Trophoblast cell (in vitro differentiated cells and primary cell): ENCODE results near the gene ERI3.

Source experiments
- DNase-seq, 2 donors: peaks; one replicate each; pipeline ENCODE4 v3.0.0-alpha.2; 2016
- H2AFZ ChIP-seq: 2 replicates; pipeline ENCODE4 v1.6.1; 2013; ENCODE audit warnings: low read length, moderate library complexity, mild to moderate bottlenecking; ENCODE audit not compliant: insufficient read depth, poor library complexity
- H2AK5ac ChIP-seq: 2 replicates; pipeline ENCODE4 v1.6.1; 2013; ENCODE audit warnings: mild to moderate bottlenecking, low read length
- H2BK120ac ChIP-seq: 2 replicates; pipeline ENCODE4 v1.6.1; 2013; ENCODE audit warnings: low read length, mild to moderate bottlenecking, moderate library complexity; ENCODE audit not compliant: insufficient read depth, poor library complexity
- H2BK12ac ChIP-seq: 2 replicates; pipeline ENCODE4 v1.6.1; 2013; ENCODE audit warnings: mild to moderate bottlenecking, low read length, moderate library complexity
- H2BK5ac ChIP-seq: 2 replicates; pipeline ENCODE4 v1.6.1; 2013; ENCODE audit warnings: low read length, low read depth, moderate library complexity, mild to moderate bottlenecking; ENCODE audit not compliant: poor library complexity
- H3K14ac ChIP-seq: 2 replicates; pipeline ENCODE4 v1.6.1; 2013; ENCODE audit warnings: mild to moderate bottlenecking, low read length
- H3K18ac ChIP-seq: 2 replicates; pipeline ENCODE4 v1.6.1; 2013; ENCODE audit warnings: mild to moderate bottlenecking, low read length
- H3K23ac ChIP-seq: 2 replicates; pipeline ENCODE4 v1.6.1; 2013; ENCODE audit warnings: low read length
- H3K27ac ChIP-seq: 2 replicates; pipeline ENCODE4 v1.5.1; 2013; ENCODE audit warnings: low read depth, mild to moderate bottlenecking, inconsistent platforms, low read length, moderate library complexity
- H3K27me3 ChIP-seq: 2 replicates; pipeline ENCODE4 v1.6.1; 2013; ENCODE audit warnings: inconsistent platforms, mild to moderate bottlenecking, low read length, moderate library complexity; ENCODE audit not compliant: insufficient read depth
- H3K36me3 ChIP-seq, 2 experiments: 1 replicate in 1 of 2; 2 replicates in 1 of 2; pipeline ENCODE4 v1.6.1; 2013; ENCODE audit warnings: low read length in 2 of 2, mild to moderate bottlenecking in 2 of 2, moderate library complexity in 1 of 2; ENCODE audit not compliant: insufficient read depth in 2 of 2, control insufficient read depth in 1 of 2
- H3K4ac ChIP-seq: 2 replicates; pipeline ENCODE4 v1.6.1; 2013; ENCODE audit warnings: low read depth, mild to moderate bottlenecking, low read length, moderate library complexity
- H3K4me1 ChIP-seq, 2 experiments: 1 replicate in 1 of 2; 2 replicates in 1 of 2; pipeline ENCODE4 v1.6.1; 2013; ENCODE audit warnings: low read length in 2 of 2, mild to moderate bottlenecking in 2 of 2, moderate library complexity in 1 of 2; ENCODE audit not compliant: insufficient read depth in 2 of 2, control insufficient read depth in 1 of 2
- H3K4me2 ChIP-seq: 2 replicates; pipeline ENCODE4 v1.6.1; 2013; ENCODE audit warnings: inconsistent platforms, mild to moderate bottlenecking, low read length, moderate library complexity
- H3K4me3 ChIP-seq: 2 replicates; pipeline ENCODE4 v1.5.1; 2013; ENCODE audit warnings: mild to moderate bottlenecking, low read depth, low read length, inconsistent platforms
- H3K79me1 ChIP-seq: one replicate; pipeline ENCODE4 v1.6.1; 2013; ENCODE audit warnings: low read length
- H3K79me2 ChIP-seq: 2 replicates; pipeline ENCODE4 v1.6.1; 2013; ENCODE audit warnings: low read length, mild to moderate bottlenecking; ENCODE audit not compliant: control insufficient read depth, insufficient read depth, poor library complexity
- H3K9ac ChIP-seq: 2 replicates; pipeline ENCODE4 v1.6.1; 2013; ENCODE audit warnings: mild to moderate bottlenecking, low read length
- H3K9me3 ChIP-seq: 2 replicates; pipeline ENCODE4 v1.6.1; 2013; ENCODE audit warnings: low read depth, mild to moderate bottlenecking, control low read depth, inconsistent platforms, low read length; ENCODE audit not compliant: insufficient read depth
- H4K12ac ChIP-seq: 2 replicates; pipeline ENCODE4 v1.6.1; 2013; ENCODE audit warnings: low read depth, mild to moderate bottlenecking, low read length, moderate library complexity
- H4K8ac ChIP-seq: 2 replicates; pipeline ENCODE4 v1.6.1; 2013; ENCODE audit warnings: low read depth, mild to moderate bottlenecking, low read length, moderate library complexity
- H4K91ac ChIP-seq: one replicate; pipeline ENCODE4 v1.6.1; 2013; ENCODE audit warnings: low read depth, mild to moderate bottlenecking, low read length, moderate library complexity
- WGBS: extraction: QIAGEN DNeasy Blood & Tissue Kit; methylation state at CpG from one replicate; pipeline ENCODE4 v1.1.7; 2013; ENCODE audit warnings: missing lambda C conversion rate; ENCODE audit not compliant: insufficient read length, insufficient coverage; ENCODE audit errors: extremely low coverage; 5-methylcytosine and 5-hydroxymethylcytosine counted together

The ERI3 gene

DNA sequence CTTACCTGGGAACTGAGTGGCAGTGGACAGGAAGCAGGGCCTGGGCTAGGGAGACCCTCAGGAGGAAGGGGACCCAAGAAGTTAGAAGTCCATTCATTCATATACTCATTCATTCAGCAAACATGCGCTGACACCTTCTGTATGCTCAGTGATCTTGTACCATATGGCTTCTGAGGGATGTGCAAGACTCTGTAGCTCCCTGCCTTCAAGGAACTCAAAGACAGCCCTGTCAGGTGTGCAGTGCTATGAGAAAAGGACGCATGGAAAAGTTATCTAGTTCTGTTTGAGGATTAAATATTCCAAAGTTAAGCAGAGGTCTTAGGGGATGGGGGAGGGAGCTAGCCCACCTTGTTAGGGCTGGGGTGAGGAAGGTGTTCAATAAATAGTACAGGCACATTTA lies 129.3 kb downstream of the ERI3 start:
- Histone ChIP-seq H3K4ac (no peak overlapping the region), H3K4me1 (no peaks in the 10 kb centered on the region), H3K4me2 (no peak overlapping the region), H3K79me2 (no peaks in the 10 kb centered on the region), H4K12ac (no peak overlapping the region), H2BK12ac (no peak overlapping the region), H3K36me3 (peaks cover 14 to 20% of the 10 kb centered on the region in 2 experiments), H3K79me1 (no peaks in the 10 kb centered on the region), H3K14ac (no peak overlapping the region), H2BK5ac (no peak overlapping the region), H3K9me3 (peaks cover 6% of the 10 kb centered on the region), H3K9ac (no peak overlapping the region), H4K91ac (no peak overlapping the region), H4K8ac (no peak overlapping the region), H2BK120ac (no peak overlapping the region), H2AFZ (no peak overlapping the region), H3K4me3 (no peak overlapping the region), H2AK5ac (no peak overlapping the region), H3K18ac (no peak overlapping the region), H3K23ac (no peak overlapping the region), H3K27ac (no peak overlapping the region), H3K27me3 (no peaks in the 10 kb centered on the region)
- WGBS: no CpG with 5 or more reads among the region's 2 CpGs
- DNase-seq: no peak

- Histone ChIP-seq H3K18ac (no peak overlapping the region), H3K79me2 (no peaks in the 10 kb centered on the region), H2AFZ (no peak overlapping the region), H3K4me3 (no peak overlapping the region), H3K14ac (no peak overlapping the region), H2BK5ac (no peak overlapping the region), H3K79me1 (no peaks in the 10 kb centered on the region), H4K12ac (no peak overlapping the region), H3K4me2 (no peak overlapping the region), H3K23ac (no peak overlapping the region), H3K27me3 (no peaks in the 10 kb centered on the region), H2AK5ac (no peak overlapping the region), H2BK120ac (no peak overlapping the region), H2BK12ac (no peak overlapping the region), H4K8ac (no peak overlapping the region), H3K9ac (no peak overlapping the region), H3K9me3 (peaks cover 4% of the 10 kb centered on the region), H3K4ac (no peak overlapping the region), H3K4me1 (no peaks in the 10 kb centered on the region), H4K91ac (no peak overlapping the region), H3K27ac (no peak overlapping the region), H3K36me3 (peaks cover 40 to 41% of the 10 kb centered on the region in 2 experiments)
- WGBS: no CpG with 5 or more reads among the region's 11 CpGs
- DNase-seq: no peak
Observed at GRCh38 chr1:44223187-44223610, 131.9 kb downstream of the ERI3 start.

DNA sequence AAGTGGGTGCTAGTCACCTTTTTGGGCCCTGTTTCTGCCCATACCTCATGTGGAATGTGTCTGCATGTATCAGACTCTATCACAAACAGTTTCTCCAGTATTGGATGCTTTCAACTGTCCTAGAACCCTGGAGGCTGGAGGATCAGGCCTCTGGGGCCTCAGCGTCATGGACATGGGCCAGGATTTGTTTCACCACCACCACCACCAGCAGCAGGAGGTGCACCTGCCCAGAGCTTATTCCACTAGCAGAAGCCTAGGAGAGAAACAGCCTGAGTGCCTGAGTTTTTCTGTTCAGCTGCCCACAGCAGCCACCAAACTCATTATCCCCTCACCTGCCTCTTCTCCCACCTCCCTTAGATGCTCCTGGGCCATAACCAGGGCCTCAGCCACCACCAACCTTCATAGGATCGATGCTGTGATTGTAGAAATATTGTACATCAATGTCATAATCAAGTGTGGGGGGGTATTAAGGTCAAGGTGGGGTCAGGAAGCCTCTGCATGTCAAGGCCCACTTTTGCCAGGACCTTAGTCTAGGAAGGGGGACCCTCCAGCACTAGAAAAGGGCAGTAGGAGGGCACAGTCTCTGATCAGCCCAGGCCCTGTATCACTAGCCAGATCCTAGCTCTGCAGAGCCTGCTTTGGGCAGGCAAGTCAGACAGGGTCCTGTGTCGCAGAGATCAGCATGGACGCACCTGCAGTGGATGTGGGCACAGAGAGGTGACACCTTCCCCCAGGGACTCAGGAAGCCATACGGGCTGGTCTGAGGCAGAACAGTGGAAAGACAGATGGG lies 132.5 kb downstream of the ERI3 start:
- no peak overlapping the region for H3K27ac ChIP-seq
- no peaks in the 10 kb centered on the region for H3K79me2 ChIP-seq
- no peak overlapping the region for H3K9ac ChIP-seq
- no peak for DNase-seq
- peaks cover 43 to 45% of the 10 kb centered on the region in 2 experiments for H3K36me3 ChIP-seq
- no peaks in the 10 kb centered on the region for H3K79me1 ChIP-seq
- no CpG with 5 or more reads among the region's 5 CpGs for WGBS
- H3K27me3 ChIP-seq: no peaks in the 10 kb centered on the region
- no peak overlapping the region for H2AFZ ChIP-seq
- H4K12ac ChIP-seq: no peak overlapping the region
- H2BK5ac ChIP-seq: no peak overlapping the region
- H3K4me2 ChIP-seq: no peak overlapping the region
- no peak overlapping the region for H4K8ac ChIP-seq
- no peak overlapping the region for H2BK120ac ChIP-seq
- H3K18ac ChIP-seq: no peak overlapping the region
- no peak overlapping the region for H3K4me3 ChIP-seq
- no peaks in the 10 kb centered on the region for H3K4me1 ChIP-seq
- H4K91ac ChIP-seq: no peak overlapping the region
- peaks cover 2% of the 10 kb centered on the region for H3K9me3 ChIP-seq
- no peak overlapping the region for H3K23ac ChIP-seq
- no peak overlapping the region for H3K4ac ChIP-seq
- no peak overlapping the region for H3K14ac ChIP-seq
- H2BK12ac ChIP-seq: no peak overlapping the region
- H2AK5ac ChIP-seq: no peak overlapping the region

GRCh38 chr1:44221769-44222168 lies 133.3 kb downstream of the ERI3 start:
- no peak overlapping the region for H3K4me2 ChIP-seq
- H3K23ac ChIP-seq: no peak overlapping the region
- H3K18ac ChIP-seq: no peak overlapping the region
- H2AFZ ChIP-seq: no peak overlapping the region
- H3K9me3 ChIP-seq: peaks cover 2% of the 10 kb centered on the region
- DNase-seq: no peak
- H2BK120ac ChIP-seq: no peak overlapping the region
- H3K4ac ChIP-seq: no peak overlapping the region
- H2BK5ac ChIP-seq: no peak overlapping the region
- H4K8ac ChIP-seq: no peak overlapping the region
- no peak overlapping the region for H3K14ac ChIP-seq
- WGBS: no CpG with 5 or more reads among the region's 23 CpGs
- H3K79me2 ChIP-seq: no peaks in the 10 kb centered on the region
- H3K4me1 ChIP-seq: no peaks in the 10 kb centered on the region
- H3K79me1 ChIP-seq: no peaks in the 10 kb centered on the region
- H2AK5ac ChIP-seq: no peak overlapping the region
- H3K27me3 ChIP-seq: no peaks in the 10 kb centered on the region
- H4K12ac ChIP-seq: no peak overlapping the region
- no peak overlapping the region for H3K9ac ChIP-seq
- peaks cover 43 to 45% of the 10 kb centered on the region in 2 experiments for H3K36me3 ChIP-seq
- no peak overlapping the region for H2BK12ac ChIP-seq
- no peak overlapping the region for H3K4me3 ChIP-seq
- H4K91ac ChIP-seq: no peak overlapping the region
- no peak overlapping the region for H3K27ac ChIP-seq
